Measurements from ENCODE around the gene PLCL1. TPM values are rescaled to one million over a fixed set of nuclear protein-coding genes. Genes with fewer than 3 reads are reported as not detected.

Gene PLCL1
- polyA plus RNA-seq, 1 experiment = 0.09 TPM

GRCh38 chr2:197846128-197846527 lies 41.7 kb downstream of the PLCL1 start:
- no peak overlapping the region for H3K4me3 ChIP-seq (ENCODE audit: low read depth, low read length)
- H3K27me3 ChIP-seq (ENCODE audit: control insufficient read depth, insufficient read depth, low read length) = no peaks in the 10 kb centered on the region
- CTCF ChIA-PET = interaction anchor here (1.0 kb wide), 1 partner anchor 10 kb away, joined by 3 read pairs; no protein-coding TSS in a partner anchor
- TF ChIP-seq CTCF (IDR thresholded peaks at IDR 0.05; ENCODE audit: insufficient read depth, low read depth, low read length) = no peak
- POLR2A ChIA-PET = no interaction called here
- H3K36me3 ChIP-seq (ENCODE audit: control insufficient read depth, insufficient read depth, low read length) = no peaks in the 10 kb centered on the region
- no peak for DNase-seq (ENCODE audit: low read depth)

DNA sequence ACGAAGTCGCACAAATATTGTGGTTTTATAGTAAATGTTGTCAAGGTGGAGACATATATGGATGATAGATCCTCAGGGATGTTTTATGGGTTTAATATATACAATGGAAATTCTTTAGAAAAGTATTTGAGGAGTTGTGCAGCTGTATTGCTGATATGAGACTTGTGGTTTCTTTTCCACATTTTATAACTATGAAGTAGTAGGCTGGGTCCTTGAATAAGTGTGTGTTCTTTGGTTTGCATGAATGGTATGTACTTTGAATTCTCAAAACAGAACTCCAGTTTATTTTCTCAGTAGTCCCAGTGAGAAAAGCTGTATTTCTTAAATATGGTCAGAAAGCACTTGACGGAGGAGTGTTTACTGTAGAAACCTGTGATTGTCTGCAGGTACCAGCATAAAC lies 42.4 kb downstream of the PLCL1 start:
- Histone ChIP-seq H3K4me3 (ENCODE audit: low read depth, low read length) (no peak overlapping the region), H3K27me3 (ENCODE audit: control insufficient read depth, insufficient read depth, low read length) (no peaks in the 10 kb centered on the region), H3K36me3 (ENCODE audit: control insufficient read depth, insufficient read depth, low read length) (no peaks in the 10 kb centered on the region)
- TF ChIP-seq CTCF (IDR thresholded peaks at IDR 0.05; ENCODE audit: insufficient read depth, low read depth, low read length) = no peak
- ChIA-PET POLR2A (no interaction called here), CTCF (interaction anchor here (1.0 kb wide), 1 partner anchor 10 kb away, joined by 3 read pairs; no protein-coding TSS in a partner anchor)
- DNase-seq (ENCODE audit: low read depth) = no peak

DNA sequence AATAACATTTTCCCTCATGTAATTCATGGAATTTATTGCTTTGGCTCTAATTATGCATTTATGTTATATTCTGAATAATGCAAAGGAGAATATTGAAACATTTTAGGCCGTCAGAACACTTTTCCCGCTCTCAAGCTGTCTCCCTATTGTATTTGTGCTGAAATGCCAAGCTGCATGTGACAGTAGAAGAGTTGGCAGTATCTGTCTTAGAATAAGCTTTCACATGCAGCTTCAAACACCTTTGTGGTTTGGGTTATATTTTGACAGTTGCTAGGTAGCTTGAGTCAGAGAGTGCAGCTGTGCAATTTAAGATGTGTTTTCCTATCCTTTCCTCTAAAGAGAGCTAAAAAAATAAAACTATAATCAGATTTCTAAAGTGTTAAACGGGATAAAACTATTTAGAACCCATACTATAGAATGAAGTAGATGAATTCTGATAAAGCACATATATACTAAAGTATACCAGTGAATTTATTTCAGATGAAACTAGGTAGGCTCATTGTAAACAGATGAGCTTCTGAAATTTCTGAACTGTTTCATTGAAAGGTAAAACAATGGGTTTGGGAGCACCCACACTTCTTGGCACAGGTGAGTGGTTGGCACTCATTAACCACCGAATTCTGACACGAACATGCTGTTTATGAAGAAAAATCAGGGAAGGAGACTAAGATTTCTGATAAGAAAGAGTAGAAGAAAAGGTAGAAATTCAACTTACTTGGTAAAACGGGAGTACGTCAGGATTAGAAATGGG lies 43.4 kb downstream of the PLCL1 start:
- CTCF ChIA-PET = no interaction called here
- H3K36me3 ChIP-seq (ENCODE audit: control insufficient read depth, insufficient read depth, low read length) = no peaks in the 10 kb centered on the region
- POLR2A ChIA-PET = no interaction called here
- 0 out of 2 replicates have a peak, but pooled peaks cover 1% of the 10 kb centered on the region for H3K27me3 ChIP-seq (ENCODE audit: control insufficient read depth, insufficient read depth, low read length)
- DNase-seq (ENCODE audit: low read depth) = no peak
- H3K4me3 ChIP-seq (ENCODE audit: low read depth, low read length) = no peak overlapping the region
- no peak for TF ChIP-seq CTCF (IDR thresholded peaks at IDR 0.05; ENCODE audit: insufficient read depth, low read depth, low read length)

GRCh38 chr2:197848602-197849001 lies 44.2 kb downstream of the PLCL1 start:
- POLR2A ChIA-PET = no interaction called here
- Histone ChIP-seq H3K27me3 (ENCODE audit: control insufficient read depth, insufficient read depth, low read length) (0 out of 2 replicates have a peak, but pooled peaks cover 1% of the 10 kb centered on the region), H3K4me3 (ENCODE audit: low read depth, low read length) (no peak overlapping the region), H3K36me3 (ENCODE audit: control insufficient read depth, insufficient read depth, low read length) (no peaks in the 10 kb centered on the region)
- DNase-seq (ENCODE audit: low read depth) = no peak
- no peak for TF ChIP-seq CTCF (IDR thresholded peaks at IDR 0.05; ENCODE audit: insufficient read depth, low read depth, low read length)
- CTCF ChIA-PET = no interaction called here

- Histone ChIP-seq H3K36me3 (ENCODE audit: control insufficient read depth, insufficient read depth, low read length) (no peaks in the 10 kb centered on the region), H3K4me3 (ENCODE audit: low read depth, low read length) (no peak overlapping the region), H3K27me3 (ENCODE audit: control insufficient read depth, insufficient read depth, low read length) (0 out of 2 replicates have a peak, but pooled peaks cover 1% of the 10 kb centered on the region)
- ChIA-PET CTCF (interaction anchor here (0.6 to 2.6 kb wide), 5 partner anchors 13 to 277 kb away, joined by 3 to 6 read pairs (median 4); no protein-coding TSS in a partner anchor), POLR2A (no interaction called here)
- no peak for DNase-seq (ENCODE audit: low read depth)
- no peak for TF ChIP-seq CTCF (IDR thresholded peaks at IDR 0.05; ENCODE audit: insufficient read depth, low read depth, low read length)
Observed at GRCh38 chr2:197850882-197851450, 46.6 kb downstream of the PLCL1 start.
